Thymus (tissue), 11 donors: ENCODE data around the gene CTNNB1. TPM values are rescaled to one million over a fixed set of nuclear protein-coding genes. Genes with fewer than 3 reads are reported as not detected.

Experiments
- DNase-seq, 9 donors: peaks; one replicate each; pipeline ENCODE4 v3.0.0-alpha.2; 2013; ENCODE audit warnings: low spot score in 9 of 9, low read depth in 6 of 9, missing footprints in 1 of 9
- H3K27ac ChIP-seq, 2 donors: one replicate each; pipeline ENCODE4 v1.5.1; 2013; ENCODE audit warnings: control low read depth in 1 of 2, low read depth in 1 of 2, low read length in 1 of 2, mild to moderate bottlenecking in 1 of 2, moderate library complexity in 1 of 2
- H3K27me3 ChIP-seq, 2 donors: one replicate each; pipeline ENCODE4 v1.5.1; 2013; ENCODE audit warnings: low read length in 1 of 2; ENCODE audit not compliant: control insufficient read depth in 2 of 2, insufficient read depth in 1 of 2
- H3K36me3 ChIP-seq, 2 donors: one replicate each; pipeline ENCODE4 v1.5.1; 2013; ENCODE audit warnings: low read length in 1 of 2, mild to moderate bottlenecking in 1 of 2, moderate library complexity in 1 of 2; ENCODE audit not compliant: control insufficient read depth in 2 of 2, insufficient read depth in 2 of 2
- H3K4me1 ChIP-seq, 2 donors: one replicate each; pipeline ENCODE4 v1.5.1; 2013; ENCODE audit warnings: low read length in 2 of 2; ENCODE audit not compliant: control insufficient read depth in 2 of 2, insufficient read depth in 2 of 2
- H3K4me3 ChIP-seq, 2 donors: one replicate each; pipeline ENCODE4 v1.5.1; 2013; ENCODE audit warnings: low read length in 2 of 2, control low read depth in 1 of 2, mild to moderate bottlenecking in 1 of 2
- H3K9me3 ChIP-seq, 2 donors: one replicate each; pipeline ENCODE4 v1.5.1; 2013; ENCODE audit warnings: low read length in 1 of 2, mild to moderate bottlenecking in 1 of 2; ENCODE audit not compliant: control insufficient read depth in 2 of 2, insufficient read depth in 1 of 2
- WGBS: extraction: QIAGEN DNeasy Blood & Tissue Kit; methylation state at CpG from one replicate; pipeline ENCODE4 v1.1.7; 2013; 5-methylcytosine and 5-hydroxymethylcytosine counted together
- polyA plus RNA-seq: library from polyadenylated mRNA; stranded (reverse); fragments of 200-250 nt; gene quantifications from one replicate; pipeline ENCODE4 v1.2.3, GENCODE V29; 2013
- total RNA-seq: library from RNA; stranded (reverse); fragments of 120-200 nt; gene quantifications from one replicate; pipeline ENCODE4 v1.2.4, GENCODE V29; 2013
- donor health status: healthy.

Gene CTNNB1
- total and polyA plus RNA-seq, 2 donors, result 165 to 270 TPM

DNA sequence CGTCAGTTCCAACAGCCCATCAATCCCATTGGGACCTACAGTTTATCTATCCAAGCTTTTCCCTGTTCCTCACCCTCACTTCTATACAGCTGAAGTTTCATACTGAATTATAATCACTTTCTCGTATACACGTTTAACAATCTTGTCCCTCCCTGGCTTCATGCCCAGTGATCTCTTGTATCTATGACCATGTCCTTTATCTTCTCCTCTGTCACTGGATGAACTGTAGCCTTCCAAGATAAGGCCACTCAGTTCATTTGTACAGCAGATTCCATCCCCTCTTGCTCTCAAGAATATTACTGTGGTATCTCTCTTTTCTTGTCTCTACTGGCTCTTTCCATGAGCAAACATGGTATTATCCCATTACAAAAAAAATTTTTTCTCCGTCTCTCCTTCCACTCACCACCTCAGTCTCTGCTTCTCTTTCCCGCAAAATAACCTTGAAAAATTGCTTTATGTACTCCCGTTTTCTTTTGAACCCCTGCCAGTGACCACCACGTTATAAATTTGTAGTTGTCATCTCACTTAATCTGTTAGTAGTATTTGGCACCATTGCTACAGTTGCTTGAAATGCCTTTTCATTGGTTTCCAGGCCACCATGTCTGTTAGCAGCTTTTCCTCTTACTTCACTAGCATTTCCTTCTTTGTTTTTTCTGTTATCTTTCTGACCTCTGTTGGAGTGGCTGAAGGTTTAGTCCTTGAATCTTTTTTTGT, 9.4 kb downstream of the CTNNB1 start:
- no peak for DNase-seq
- no peaks in the 10 kb centered on the region for H3K9me3 ChIP-seq
- 96% methylated on average over 7 of the region's 7 CpGs for WGBS
- peaks cover 0 to 3% of the 10 kb centered on the region in 2 donors for H3K4me1 ChIP-seq
- H3K4me3 ChIP-seq, result no peak overlapping the region
- H3K36me3 ChIP-seq, result no peaks in the 10 kb centered on the region
- no peak overlapping the region for H3K27ac ChIP-seq
- no peaks in the 10 kb centered on the region for H3K27me3 ChIP-seq

DNA sequence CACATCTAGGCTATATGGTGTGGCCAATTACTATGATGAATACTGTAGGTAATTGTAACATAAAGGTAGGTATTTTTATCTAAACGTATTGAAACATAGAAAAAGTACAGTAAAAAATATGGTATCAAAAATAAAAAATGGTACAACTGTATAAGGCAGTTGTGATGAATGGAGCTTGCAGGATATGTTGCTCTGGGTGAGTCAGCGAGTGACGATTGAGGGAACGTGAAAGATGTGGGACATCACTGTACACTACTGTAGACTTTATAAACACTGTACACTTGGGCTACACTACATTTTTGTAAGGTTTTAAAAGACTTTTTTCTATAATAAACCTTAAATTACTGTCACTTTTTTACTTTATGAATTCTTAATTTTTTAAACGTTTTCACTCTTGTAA, 10.3 kb downstream of the CTNNB1 start:
- no peak for DNase-seq
- no peak overlapping the region for H3K27ac ChIP-seq
- H3K4me3 ChIP-seq, result no peak overlapping the region
- H3K27me3 ChIP-seq, result no peaks in the 10 kb centered on the region
- WGBS, result 99% methylated on average over 5 of the region's 5 CpGs
- peaks cover 0 to 3% of the 10 kb centered on the region in 2 donors for H3K4me1 ChIP-seq
- H3K36me3 ChIP-seq, result no peaks in the 10 kb centered on the region
- no peaks in the 10 kb centered on the region for H3K9me3 ChIP-seq

DNA sequence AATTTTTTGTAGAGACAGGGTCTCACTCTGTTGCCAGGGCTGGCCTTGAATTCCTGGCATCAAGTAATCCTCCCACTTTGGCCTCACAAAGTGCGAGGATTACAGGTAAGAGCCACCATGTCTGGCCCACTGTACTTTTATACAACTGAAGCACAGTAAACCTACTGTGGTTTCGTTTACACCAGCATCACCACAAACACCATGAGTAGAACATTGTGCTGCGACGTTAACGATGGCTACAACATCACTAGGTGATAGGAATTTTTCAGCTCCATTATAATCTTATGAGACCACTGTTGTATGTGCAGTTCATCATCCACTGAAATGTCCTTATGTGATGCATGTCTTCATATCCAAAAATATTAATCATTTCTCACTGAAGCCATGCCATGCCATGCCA, 11.7 kb downstream of the CTNNB1 start:
- Histone ChIP-seq H3K27me3 (no peaks in the 10 kb centered on the region), H3K27ac (no peak overlapping the region), H3K4me3 (no peak overlapping the region), H3K4me1 (no peaks in the 10 kb centered on the region), H3K36me3 (no peaks in the 10 kb centered on the region), H3K9me3 (no peaks in the 10 kb centered on the region)
- no peak for DNase-seq
- WGBS, result 96% methylated on average over 5 of the region's 5 CpGs

DNA sequence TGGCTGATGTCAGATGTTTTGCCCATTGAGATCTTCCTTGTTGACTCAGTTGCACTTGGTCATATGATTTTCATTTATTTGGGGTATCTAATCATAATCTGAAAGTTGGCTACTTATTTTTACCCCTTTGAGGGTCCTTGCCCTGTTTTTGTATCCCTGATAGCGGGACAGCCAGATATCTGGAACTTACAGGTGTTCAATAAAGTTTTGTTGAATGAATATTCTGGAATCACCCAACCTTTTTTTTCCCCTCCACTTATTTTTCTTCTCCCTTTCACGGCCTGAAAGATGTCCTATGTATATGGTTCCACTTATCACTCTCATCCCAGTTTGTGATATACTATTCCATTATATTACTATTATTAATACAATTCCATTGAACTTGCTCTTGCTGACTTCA, 12.8 kb downstream of the CTNNB1 start:
- no peak overlapping the region for H3K27ac ChIP-seq
- WGBS, result 97% methylated on average over 2 of the region's 2 CpGs
- no peaks in the 10 kb centered on the region for H3K36me3 ChIP-seq
- no peaks in the 10 kb centered on the region for H3K4me1 ChIP-seq
- no peak for DNase-seq
- H3K27me3 ChIP-seq, result no peaks in the 10 kb centered on the region
- H3K9me3 ChIP-seq, result no peaks in the 10 kb centered on the region
- no peak overlapping the region for H3K4me3 ChIP-seq

DNA sequence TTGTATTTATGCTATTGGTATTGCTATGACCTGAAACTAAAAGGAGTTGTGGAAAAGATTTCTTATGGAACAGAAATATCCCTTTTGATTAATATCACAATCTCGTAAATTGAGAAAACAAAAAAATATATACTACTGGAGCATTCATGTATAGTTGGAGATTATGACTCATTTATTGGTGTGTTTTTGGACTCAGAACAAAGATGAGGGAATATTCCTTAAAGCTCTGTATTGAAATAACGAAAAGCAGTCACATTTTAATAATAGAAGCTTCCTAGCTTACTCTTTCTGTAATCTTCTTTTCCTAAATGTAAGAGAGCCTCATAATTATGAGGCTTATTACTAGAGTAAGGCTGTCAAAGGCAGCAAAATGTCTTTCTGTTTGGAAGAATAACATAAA, 14.3 kb downstream of the CTNNB1 start:
- H3K9me3 ChIP-seq, result no peaks in the 10 kb centered on the region
- peaks cover 0 to under 1% of the 10 kb centered on the region in 2 donors for H3K4me1 ChIP-seq
- 95% methylated on average over 2 of the region's 2 CpGs for WGBS
- H3K36me3 ChIP-seq, result no peaks in the 10 kb centered on the region
- DNase-seq, result no peak
- H3K27ac ChIP-seq, result no peak overlapping the region
- no peak overlapping the region for H3K4me3 ChIP-seq
- no peaks in the 10 kb centered on the region for H3K27me3 ChIP-seq

DNA sequence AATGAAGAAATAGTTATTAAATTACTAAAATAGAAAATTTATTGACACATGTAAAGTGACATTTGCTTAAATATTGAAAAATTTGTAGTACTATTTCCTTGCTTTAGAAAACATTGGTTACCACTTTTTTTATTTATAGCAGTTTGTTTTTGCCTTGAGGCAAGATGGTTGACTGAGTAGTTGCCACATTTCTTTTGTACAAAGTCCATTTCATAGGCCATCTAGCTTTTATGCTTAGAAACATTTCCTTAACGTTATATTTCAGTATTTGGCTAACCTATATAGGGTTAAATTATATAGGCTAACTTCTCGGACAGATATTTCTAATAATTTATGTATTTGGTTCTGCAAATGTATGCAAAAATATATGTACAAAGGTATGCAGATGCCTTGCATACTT, 17.1 kb downstream of the CTNNB1 start:
- H3K4me1 ChIP-seq, result peaks cover 0 to 2% of the 10 kb centered on the region in 2 donors
- no peak overlapping the region for H3K4me3 ChIP-seq
- 95% methylated on average over 2 of the region's 2 CpGs for WGBS
- no peak overlapping the region for H3K27ac ChIP-seq
- no peak for DNase-seq
- no peaks in the 10 kb centered on the region for H3K9me3 ChIP-seq
- no peaks in the 10 kb centered on the region for H3K36me3 ChIP-seq
- H3K27me3 ChIP-seq, result no peaks in the 10 kb centered on the region

DNA sequence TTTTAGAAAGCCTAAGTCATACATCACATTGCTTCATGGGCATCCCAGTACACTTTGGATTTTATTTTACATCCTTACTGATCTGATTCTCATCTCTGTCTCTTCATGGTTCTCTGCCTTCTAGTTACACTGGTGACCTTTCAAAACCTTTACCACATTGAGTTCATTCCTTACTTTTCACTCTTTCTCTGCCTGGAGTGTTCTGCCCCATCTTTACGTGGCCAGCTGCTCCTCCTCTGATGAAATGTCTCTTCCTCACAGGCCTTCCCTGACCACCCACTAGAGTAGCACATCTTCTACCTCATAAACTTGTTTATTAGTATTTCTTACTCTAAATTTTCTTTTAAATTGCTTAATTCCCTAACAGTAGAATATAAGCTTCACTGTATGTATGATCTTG, 17.7 kb downstream of the CTNNB1 start:
- DNase-seq, result no peak
- Histone ChIP-seq H3K9me3 (no peaks in the 10 kb centered on the region), H3K4me3 (no peak overlapping the region), H3K4me1 (peaks cover 0 to 2% of the 10 kb centered on the region in 2 donors), H3K27me3 (no peaks in the 10 kb centered on the region), H3K27ac (no peak overlapping the region), H3K36me3 (no peaks in the 10 kb centered on the region)
- 97% methylated on average over 1 of the region's 1 CpG for WGBS

DNA sequence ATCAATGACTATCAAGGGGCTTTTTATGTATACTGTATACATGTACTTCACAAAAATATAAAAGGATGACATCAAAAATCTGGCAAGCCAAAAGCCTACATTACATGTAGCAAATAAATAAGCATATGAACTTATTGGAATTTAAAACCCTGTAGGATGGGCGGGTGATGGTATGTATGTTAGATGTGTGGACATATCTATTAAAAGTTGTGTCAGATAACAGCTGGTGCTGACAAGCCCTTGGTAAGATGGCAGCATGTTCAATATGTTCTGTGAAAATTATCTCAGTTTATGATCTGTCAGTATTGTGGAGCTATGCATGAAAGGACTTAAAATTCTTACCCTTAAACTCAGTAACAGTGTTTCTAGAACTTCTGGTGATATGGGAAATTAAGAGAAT, 20.1 kb downstream of the CTNNB1 start:
- Histone ChIP-seq H3K4me3 (no peak overlapping the region), H3K27me3 (no peaks in the 10 kb centered on the region), H3K27ac (no peak overlapping the region), H3K36me3 (peaks cover 6 to 8% of the 10 kb centered on the region in 2 donors), H3K4me1 (peaks cover 0 to 2% of the 10 kb centered on the region in 2 donors), H3K9me3 (no peaks in the 10 kb centered on the region)
- WGBS, result 99% methylated on average over 1 of the region's 1 CpG
- no peak for DNase-seq

DNA sequence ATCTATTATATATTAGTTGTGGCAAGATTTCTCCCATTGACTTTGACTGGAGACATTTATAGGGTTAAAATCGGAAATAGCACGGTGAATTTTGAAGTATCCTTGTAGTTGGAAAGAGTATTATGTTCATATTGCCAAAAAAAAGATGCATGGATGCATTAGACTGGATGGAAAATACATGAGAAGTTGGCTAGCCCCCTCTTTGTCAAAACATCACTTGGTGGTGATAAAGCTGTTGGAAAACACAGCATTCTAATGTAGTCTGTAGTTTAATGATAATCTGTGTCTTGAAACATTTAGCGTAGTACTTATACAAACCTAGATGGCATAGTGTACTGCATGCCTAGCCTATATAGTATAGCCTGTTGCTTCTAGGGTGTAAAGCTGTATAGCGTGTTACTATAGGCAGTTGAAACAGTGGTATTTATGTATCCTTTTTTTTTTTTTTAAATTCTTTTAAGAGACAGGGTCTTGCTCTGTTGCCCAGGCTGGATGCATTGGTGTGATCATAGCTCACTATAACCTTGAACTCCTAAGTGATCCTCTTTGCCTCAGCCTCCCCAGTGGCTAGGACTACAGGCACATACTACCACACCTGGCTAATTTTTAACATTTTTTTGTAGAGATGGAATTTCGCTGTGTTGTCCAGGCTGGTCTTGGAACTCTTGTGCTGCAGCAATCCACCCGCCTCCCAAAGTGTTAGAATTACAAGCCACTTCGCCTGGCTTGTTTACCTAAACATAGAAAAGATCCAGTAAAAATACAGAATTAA, 21.8 kb downstream of the CTNNB1 start:
- no peak overlapping the region for H3K4me3 ChIP-seq
- no peaks in the 10 kb centered on the region for H3K27me3 ChIP-seq
- 95% methylated on average over 7 of the region's 7 CpGs for WGBS
- no peak overlapping the region for H3K27ac ChIP-seq
- DNase-seq, result no peak
- H3K4me1 ChIP-seq, result peaks cover 0 to 2% of the 10 kb centered on the region in 2 donors
- H3K36me3 ChIP-seq, result peaks cover 23 to 25% of the 10 kb centered on the region in 2 donors
- no peaks in the 10 kb centered on the region for H3K9me3 ChIP-seq
